Measurements from ENCODE around the gene PUM1. TPM values are rescaled to one million over a fixed set of nuclear protein-coding genes. Genes with fewer than 3 reads are reported as not detected.

PUM1 gene
- total and polyA plus RNA-seq, 2 of the 8 experiments (the other 6 are each of a cell fraction or from before 2014, with no cell fraction given) = 122 to 177 TPM

DNA sequence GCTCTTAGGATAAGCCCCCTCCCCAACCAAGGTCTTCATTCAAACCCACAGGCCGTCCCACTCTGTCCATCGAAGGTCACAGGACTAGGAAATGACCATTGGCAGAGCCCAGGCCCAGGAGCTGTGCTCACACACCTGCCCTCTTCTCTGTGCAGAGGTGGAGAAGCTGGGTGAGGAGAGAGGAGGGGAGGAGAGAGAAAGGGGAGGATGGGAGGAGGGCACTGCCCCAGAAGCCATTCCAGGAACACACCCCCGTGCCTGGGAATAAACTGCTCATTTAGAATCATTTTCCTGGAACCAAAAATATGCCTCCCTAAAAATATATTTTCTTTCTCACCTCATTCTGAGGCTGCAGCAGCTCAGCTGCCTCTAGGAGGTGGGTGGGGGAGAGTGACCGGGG is 150.6 kb downstream of the PUM1 start:
- FAIRE-seq (no peak), DNase-seq (ENCODE audit: low read depth in 1 of 2, low spot score in 2 of 2) (no peak)
- no peak overlapping the region for H2BK5ac ChIP-seq (ENCODE audit: low read depth, low read length)
- ChIA-PET POLR2A (ENCODE audit: partially characterized antibody) (interaction anchor here (1.3 to 3.0 kb wide), 2 partner anchors 13 to 113 kb away, joined by 4 to 16 read pairs; no protein-coding TSS in a partner anchor), CTCF (ENCODE audit: partially characterized antibody) (interaction anchor here (0.6 to 27.2 kb wide), 7 partner anchors 8 to 195 kb away, joined by 3 to 1519 read pairs (median 8); partner anchors contain the start of gene MATN1)
- no peak overlapping the region for H3K23ac ChIP-seq (ENCODE audit: insufficient read length)
- no peak overlapping the region for H2AFZ ChIP-seq (ENCODE audit: low read length)
- no peaks in the 10 kb centered on the region for H3K79me1 ChIP-seq (ENCODE audit: low read depth, low read length)
- no peak overlapping the region for H3K4ac ChIP-seq (replicated peaks; ENCODE audit: insufficient read length, low read depth, low read length)
- H3K36me3 ChIP-seq (ENCODE audit: control insufficient read depth in 2 of 4, insufficient read depth in 4 of 4, low read length in 3 of 4) = no peaks in the 10 kb centered on the region
- no peak overlapping the region for H2BK20ac ChIP-seq (ENCODE audit: low read length)
- no peaks in the 10 kb centered on the region for H3K23me2 ChIP-seq (ENCODE audit: low read depth, low read length)
- no peaks in the 10 kb centered on the region for H4K20me1 ChIP-seq (replicated peaks in 1 of 2; ENCODE audit: control insufficient read depth in 1 of 2, insufficient read depth in 2 of 2, low read length in 2 of 2)
- no peaks in the 10 kb centered on the region for H3K27me3 ChIP-seq (replicated peaks in 1 of 4; ENCODE audit: control insufficient read depth in 3 of 4, extremely low read depth in 1 of 4, insufficient read depth in 3 of 4, low read length in 3 of 4)
- H3K9ac ChIP-seq (replicated peaks in 1 of 4; ENCODE audit: extremely low read depth in 1 of 4, low read depth in 3 of 4, low read length in 3 of 4) = no peak overlapping the region
- no peaks in the 10 kb centered on the region for H3K79me2 ChIP-seq (ENCODE audit: control insufficient read depth in 1 of 2, insufficient read depth in 2 of 2, low read length in 2 of 2)
- no peak overlapping the region for H4K5ac ChIP-seq (ENCODE audit: insufficient read length, low read depth, low read length)
- no peak overlapping the region for H2BK120ac ChIP-seq (replicated peaks; ENCODE audit: low read depth, low read length)
- H4K91ac ChIP-seq (replicated peaks; ENCODE audit: insufficient read length, low read length) = no peak overlapping the region
- no peak overlapping the region for H3K27ac ChIP-seq (ENCODE audit: low read depth, low read length)
- H2AK5ac ChIP-seq (ENCODE audit: low read depth, low read length) = no peak overlapping the region
- H3K9me3 ChIP-seq (ENCODE audit: insufficient read depth in 2 of 2, low read depth in 1 of 2, low read length in 1 of 2) = no peaks in the 10 kb centered on the region
- no peak overlapping the region for H4K8ac ChIP-seq (ENCODE audit: extremely low read depth, insufficient read depth, low read length)
- WGBS, 2 experiments (ENCODE audit: extremely low coverage in 1 of 2, insufficient coverage in 1 of 2, insufficient read length in 1 of 2, insufficient replicate concordance in 2 of 2, low coverage in 1 of 2, low lambda C conversion rate in 2 of 2, missing lambda C conversion rate in 1 of 2) = 97% methylated on average over 4 of the region's 4 CpGs; no CpG with 5 or more reads in 1 of the 2 experiments
- no peak overlapping the region for H2BK12ac ChIP-seq (ENCODE audit: low read depth, low read length)
- peaks cover 0 to 5% (median under 1%) of the 10 kb centered on the region in 4 experiments; a peak in 1 of 7 replicates for H3K4me1 ChIP-seq (replicated peaks in 1 of 4; ENCODE audit: control insufficient read depth in 3 of 4, insufficient read depth in 4 of 4, low read length in 3 of 4)
- H3K14ac ChIP-seq (ENCODE audit: insufficient read length) = no peak overlapping the region
- no peak overlapping the region for H3K18ac ChIP-seq (ENCODE audit: extremely low read depth, low read length)
- H3K56ac ChIP-seq (replicated peaks; ENCODE audit: insufficient read length, low read depth, low read length) = no peak overlapping the region
- H3K4me2 ChIP-seq (ENCODE audit: insufficient read depth in 1 of 2, low read depth in 2 of 2, low read length in 2 of 2) = no peak overlapping the region
- H2BK15ac ChIP-seq (ENCODE audit: low read length) = no peak overlapping the region
- no peak overlapping the region for H3K4me3 ChIP-seq (ENCODE audit: extremely low read depth in 1 of 4, insufficient read depth in 2 of 4, low read depth in 3 of 4, low read length in 4 of 4)
- TF ChIP-seq SIX5 (IDR thresholded peaks at IDR 0.05; ENCODE audit: low read depth, low read length) (no peak), TEAD4 (IDR thresholded peaks at IDR 0.05; ENCODE audit: low read depth, low read length) (no peak), RNF2 (IDR thresholded peaks at IDR 0.05; ENCODE audit: borderline replicate concordance, low read depth, low read length, missing control alignments, poor library complexity, severe bottlenecking) (no peak), HDAC2 (IDR thresholded peaks at IDR 0.05; ENCODE audit: borderline replicate concordance in 1 of 2, low read depth in 2 of 2, low read length in 2 of 2) (no peak), SP1 (IDR thresholded peaks at IDR 0.05; ENCODE audit: low read depth, low read length) (no peak), KDM5A (IDR thresholded peaks at IDR 0.05; ENCODE audit: low read length) (no peak), KDM1A (IDR thresholded peaks at IDR 0.05; ENCODE audit: borderline replicate concordance, low read length) (no peak), CHD1 (IDR thresholded peaks at IDR 0.05; ENCODE audit: low read depth, low read length) (no peak), CHD2 (IDR thresholded peaks at IDR 0.05; ENCODE audit: low read length) (no peak), TAF1 (IDR thresholded peaks at IDR 0.05; ENCODE audit: low read depth, low read length) (no peak), CTBP2 (IDR thresholded peaks at IDR 0.05; ENCODE audit: borderline replicate concordance, insufficient read depth, insufficient read length, low read length) (no peak), HDAC6 (IDR thresholded peaks at IDR 0.05; ENCODE audit: low read depth, low read length) (no peak), CBX5 (IDR thresholded peaks at IDR 0.05; ENCODE audit: low read depth, low read length) (no peak), POU5F1 (IDR thresholded peaks at IDR 0.05; ENCODE audit: low read depth, low read length) (no peak), POLR2AphosphoS5 (IDR thresholded peaks at IDR 0.05; ENCODE audit: low read depth, low read length) (no peak)

Measured in H1 (cell line).